Measurements from ENCODE around the gene WASL. TPM values are rescaled to one million over a fixed set of nuclear protein-coding genes. Genes with fewer than 3 reads are reported as not detected.
A peak's percentile ranks its signal among the peaks of the same experiment; 100 is the strongest.

The WASL gene
- polyA plus RNA-seq, 3 donors, result 67.6 to 71.6 (median 70.0) TPM

GRCh38 chr7:123773481-123773880, 24.7 kb upstream of the WASL start:
- no peak for DNase-seq

DNA sequence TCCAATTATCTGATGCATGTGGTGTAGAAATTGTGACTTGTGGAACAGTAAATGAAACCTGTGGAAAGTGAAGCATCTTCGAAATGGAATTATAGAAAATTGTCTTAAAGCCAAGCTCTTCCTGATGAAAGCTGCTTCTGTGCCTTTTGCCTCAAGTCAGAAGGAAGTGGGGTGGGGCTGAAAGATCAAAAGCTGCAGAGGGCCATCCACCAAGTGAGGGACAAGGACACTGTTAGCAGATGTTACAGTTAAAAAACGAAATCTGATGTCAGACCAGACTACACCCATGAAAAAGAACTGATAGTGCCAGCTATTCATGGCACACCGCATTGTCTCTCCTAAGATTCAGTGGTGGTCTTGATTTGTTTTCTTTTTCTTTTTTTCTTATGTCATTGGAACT, 23.8 kb upstream of the WASL start:
- DNase-seq, result no peak

DNA sequence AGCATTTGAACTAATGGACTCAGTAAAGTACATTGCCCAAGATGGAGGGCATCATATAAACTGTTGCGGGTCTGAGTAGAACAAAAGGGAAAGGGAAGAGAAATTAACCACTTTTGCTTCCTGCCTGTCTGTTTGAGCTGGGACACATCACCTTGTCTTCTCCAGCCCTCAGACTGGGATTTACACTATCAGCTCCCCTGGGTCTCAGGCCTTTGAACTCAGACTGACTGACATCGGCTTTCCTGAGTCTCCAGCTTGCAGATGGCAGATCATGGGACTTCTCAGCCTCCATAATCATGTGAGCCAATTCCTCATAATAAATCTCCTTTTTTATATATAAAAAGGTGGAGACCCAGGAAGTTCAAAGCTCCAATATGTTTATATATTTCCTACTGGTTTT, 23.0 kb upstream of the WASL start:
- no peak for DNase-seq

DNA sequence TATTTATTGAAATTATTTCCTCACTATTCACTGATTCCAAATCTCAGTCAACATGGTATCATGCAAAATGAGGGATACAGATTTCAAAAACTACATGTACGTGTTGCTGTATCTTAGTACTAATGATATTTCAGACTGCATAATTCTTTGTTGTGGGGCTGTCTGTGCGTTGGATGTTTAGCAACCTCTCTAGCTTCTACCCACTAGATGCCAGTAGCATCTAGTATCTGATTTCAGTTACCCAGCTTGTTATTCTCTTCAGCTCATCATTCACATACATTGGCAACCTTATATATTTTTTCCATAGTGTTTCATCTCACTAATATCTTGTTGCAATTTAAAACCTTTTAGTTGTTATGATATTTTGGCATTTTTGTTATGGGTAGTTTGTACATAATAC, 22.5 kb upstream of the WASL start:
- DNase-seq, result no peak

DNA sequence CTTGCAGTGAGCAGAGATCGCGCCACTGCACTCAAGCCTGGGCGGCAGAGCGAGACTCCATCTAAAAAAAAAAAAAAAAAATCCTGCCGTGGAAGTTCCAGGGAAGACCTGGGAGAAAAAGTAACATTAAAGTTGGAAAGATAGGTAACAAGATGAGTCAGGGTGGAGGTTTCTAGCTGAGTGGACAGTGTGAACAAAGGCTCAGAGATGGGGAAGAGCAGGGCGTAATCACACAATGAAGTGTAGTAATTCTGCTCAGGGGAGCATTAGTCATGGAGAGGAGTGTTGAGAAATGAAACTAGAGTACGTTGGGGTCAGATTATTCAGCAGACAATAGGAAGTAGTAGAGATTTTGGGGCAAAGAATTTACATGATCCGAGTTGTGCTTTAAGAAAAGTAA, 21.6 kb upstream of the WASL start:
- DNase-seq, result no peak

- no peak for DNase-seq
These were observed 20.6 kb upstream of the WASL start for GRCh38 chr7:123769371-123769770.

DNA sequence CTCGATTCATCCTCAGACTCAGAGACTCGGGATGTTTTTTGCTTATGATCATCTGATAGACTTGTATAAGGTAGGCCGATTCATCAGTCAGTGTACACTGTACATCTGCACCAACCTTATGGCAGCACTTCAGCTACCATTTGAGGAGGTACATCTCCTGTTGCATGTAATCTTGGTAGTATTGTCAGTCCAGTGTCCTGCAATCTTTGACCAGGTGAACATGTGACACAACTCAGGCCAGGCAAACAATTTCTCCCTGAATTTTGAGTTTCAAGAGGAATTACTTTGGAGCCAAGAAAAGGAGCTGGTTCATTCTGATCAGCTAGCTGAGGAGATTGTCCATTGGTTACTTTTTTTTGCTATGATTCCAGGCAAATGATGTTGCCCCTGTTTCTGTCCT, 19.7 kb upstream of the WASL start:
- no peak for DNase-seq

- DNase-seq, result no peak
These were observed 14.4 kb upstream of the WASL start for GRCh38 chr7:123763191-123763661.

- no peak for DNase-seq
These were observed 12.9 kb upstream of the WASL start for GRCh38 chr7:123761729-123762128.

DNA sequence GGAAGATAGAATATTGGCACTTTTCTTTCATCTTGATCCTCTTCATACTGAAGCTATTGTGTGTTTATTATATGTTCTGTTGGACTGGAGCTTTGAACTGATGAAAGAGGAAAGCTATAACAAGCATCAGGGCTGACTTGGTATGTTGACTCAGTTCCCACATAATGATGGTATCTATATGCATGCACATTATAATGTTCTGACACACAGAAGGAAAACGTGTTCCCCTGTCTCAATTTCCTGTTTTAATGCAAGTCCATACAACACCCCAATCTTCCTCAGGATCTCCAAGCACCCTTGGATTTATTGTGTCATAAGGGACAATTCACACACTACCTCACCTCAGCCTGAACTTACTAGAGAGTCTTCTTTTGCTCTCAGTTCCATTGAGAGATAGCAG, 8.3 kb upstream of the WASL start:
- DNase-seq, result no peak

- no peak for DNase-seq
These were observed 6.5 kb upstream of the WASL start for GRCh38 chr7:123755338-123755737.

DNA sequence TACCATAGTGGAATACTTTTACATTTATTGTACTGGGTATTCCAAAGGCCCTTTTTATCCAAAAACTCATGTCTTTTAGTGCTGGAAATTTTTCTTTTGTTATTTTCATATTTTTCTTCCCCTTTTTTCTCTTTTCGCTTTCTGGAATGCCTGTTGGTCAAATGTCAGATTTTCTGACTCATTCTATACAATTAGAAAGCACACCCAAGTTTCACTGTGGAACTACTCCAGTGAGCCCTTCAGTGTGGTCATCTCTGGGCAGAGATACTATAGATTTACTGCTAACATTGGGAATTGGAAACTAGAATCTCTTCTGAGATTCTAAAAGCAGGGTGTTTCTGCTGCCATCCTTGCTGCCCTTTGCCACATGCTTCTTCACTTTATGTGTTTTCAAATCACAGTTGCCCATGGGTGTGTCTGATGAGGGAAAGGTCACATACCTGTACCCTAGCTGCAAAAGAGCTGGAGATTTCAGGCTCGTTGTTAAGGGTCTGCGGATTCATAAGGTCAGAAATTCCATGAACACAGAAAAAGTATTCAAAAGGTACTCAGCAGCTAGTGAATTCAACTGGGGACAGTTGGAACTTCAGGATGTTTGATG, 5.6 kb upstream of the WASL start:
- no peak for DNase-seq

GRCh38 chr7:123752534-123752933, 3.7 kb upstream of the WASL start:
- DNase-seq, result no peak

DNA sequence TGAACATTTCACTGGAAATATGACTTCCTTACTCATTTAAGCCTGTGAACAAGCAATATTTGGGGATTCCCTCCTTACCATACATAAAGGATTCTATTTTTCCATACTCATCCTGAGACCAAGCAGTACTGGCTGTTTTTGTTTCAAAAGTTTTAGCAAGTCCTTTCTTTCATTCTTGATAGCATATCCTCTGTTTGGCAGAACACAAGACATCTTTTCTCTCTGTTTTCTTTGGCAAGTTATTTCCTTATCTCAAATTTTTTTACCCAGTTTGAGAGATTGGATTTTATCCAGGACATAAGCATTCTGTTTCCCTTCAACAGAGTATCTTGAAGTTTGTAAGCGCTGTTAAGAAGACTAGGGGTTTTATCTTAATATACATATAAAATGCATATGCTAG, 3.0 kb upstream of the WASL start:
- peak; percentile 27 for DNase-seq

- no peak for DNase-seq
These were observed 1.8 kb upstream of the WASL start for GRCh38 chr7:123750389-123751230.

- DNase-seq, result no peak
These were observed 694 bp upstream of the WASL start for GRCh38 chr7:123749537-123749857.

DNA sequence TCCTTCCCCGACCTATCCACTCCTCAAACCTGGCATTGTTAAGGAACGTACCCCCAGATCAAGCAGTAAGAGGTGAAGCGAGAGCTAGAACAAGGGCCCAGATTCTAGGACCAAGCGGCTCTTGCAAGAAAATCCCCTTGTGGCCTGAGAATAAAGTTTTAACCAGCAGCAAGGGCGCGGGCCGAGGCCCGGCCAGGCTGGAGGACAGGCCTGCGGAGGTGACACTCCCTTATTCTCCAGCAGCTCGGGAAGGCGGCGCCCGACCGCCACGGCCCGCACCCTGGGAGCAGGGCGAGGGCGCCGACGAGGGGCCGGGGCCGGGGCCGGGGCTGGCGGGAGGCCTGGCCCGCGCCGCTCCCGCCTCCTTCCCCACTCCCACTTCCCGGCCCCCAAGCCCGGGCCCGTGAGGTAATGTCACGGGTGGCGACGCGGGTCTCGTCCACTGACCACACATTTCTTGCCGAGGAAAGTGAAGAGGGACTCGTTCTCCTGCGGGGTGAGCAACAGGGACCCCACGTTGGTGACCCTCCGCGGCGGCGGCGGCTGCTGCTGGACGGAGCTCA, 551 bp downstream of the WASL start:
- DNase-seq, result peak; percentile 26

- DNase-seq, result peak; percentile 72
These were observed 1.1 kb downstream of the WASL start for GRCh38 chr7:123747620-123748141.

- DNase-seq, result no peak
These were observed 1.8 kb downstream of the WASL start for GRCh38 chr7:123746931-123747488.

DNA sequence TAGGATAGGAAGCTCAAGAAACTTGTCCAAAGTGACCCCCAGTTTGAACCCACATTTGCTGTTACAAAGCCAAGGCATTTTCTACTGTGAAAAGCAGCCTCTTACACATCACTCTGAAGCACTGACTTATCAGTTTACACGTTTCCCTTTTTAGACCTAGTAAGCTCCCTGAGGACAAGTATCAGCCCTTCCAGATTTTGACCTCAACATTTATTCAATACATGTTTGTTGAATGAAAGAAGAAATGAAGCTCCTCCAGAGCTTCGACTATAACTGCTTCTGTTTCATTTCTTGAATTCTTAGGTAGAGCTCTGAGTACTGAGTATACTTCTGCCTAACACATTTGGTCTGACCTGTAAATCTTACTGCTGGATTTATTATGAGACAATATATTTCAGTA, 2.7 kb downstream of the WASL start:
- no peak for DNase-seq

GRCh38 chr7:123745437-123745836, 3.4 kb downstream of the WASL start:
- no peak for DNase-seq

DNA sequence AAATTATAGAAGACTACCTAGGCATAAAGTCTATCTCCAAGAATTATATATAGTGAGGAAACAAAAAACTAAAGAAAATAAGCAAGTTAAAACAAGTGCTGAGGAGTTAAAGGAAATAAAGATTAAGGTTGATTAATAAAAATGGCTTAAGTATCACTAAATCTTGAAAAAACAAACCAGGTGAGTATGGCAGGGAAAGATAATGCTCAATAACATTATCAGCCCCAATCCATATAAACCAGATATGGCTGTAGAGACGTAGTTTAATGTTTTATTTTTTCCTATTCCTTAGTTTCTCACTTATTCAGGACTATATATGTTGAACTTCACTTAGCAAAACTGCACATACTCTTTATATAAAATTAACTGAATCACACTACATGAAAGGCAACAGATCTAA, 4.4 kb downstream of the WASL start:
- DNase-seq, result no peak

DNA sequence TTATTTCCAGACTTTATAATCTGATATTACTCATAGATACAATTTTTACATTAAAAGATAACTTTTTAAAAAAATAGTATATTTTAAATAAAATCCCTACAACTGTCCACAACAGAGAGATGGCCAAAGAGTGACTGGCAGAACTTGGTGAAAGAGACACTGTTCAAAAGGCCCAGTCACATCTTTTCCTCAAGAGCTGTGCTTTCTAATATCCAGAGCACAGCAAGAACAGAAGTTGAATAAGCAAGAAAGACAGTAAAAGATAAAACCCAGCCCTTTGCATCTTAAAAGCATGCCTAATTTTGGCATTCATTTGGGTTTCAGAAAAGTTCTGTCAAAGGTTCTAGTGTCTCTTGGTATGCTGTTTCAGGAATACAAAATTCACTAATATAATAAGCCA, 6.9 kb downstream of the WASL start:
- no peak for DNase-seq
